Stimulated activated CD4-positive, alpha-beta T cell treated with anti-CD3 and anti-CD28 coated beads, Interleukin-12 subunit alpha, Interleukin-12 subunit beta, amount 100 ng/mL, for 24 hours (primary cell): ENCODE measurements around the gene P2RX1.

Source experiments
- DNase-seq, 2 experiments: peaks; one replicate each; pipeline ENCODE4 v3.0.0-alpha.2; 2020; ENCODE audit warnings: low read depth in 2 of 2

P2RX1 gene

DNA sequence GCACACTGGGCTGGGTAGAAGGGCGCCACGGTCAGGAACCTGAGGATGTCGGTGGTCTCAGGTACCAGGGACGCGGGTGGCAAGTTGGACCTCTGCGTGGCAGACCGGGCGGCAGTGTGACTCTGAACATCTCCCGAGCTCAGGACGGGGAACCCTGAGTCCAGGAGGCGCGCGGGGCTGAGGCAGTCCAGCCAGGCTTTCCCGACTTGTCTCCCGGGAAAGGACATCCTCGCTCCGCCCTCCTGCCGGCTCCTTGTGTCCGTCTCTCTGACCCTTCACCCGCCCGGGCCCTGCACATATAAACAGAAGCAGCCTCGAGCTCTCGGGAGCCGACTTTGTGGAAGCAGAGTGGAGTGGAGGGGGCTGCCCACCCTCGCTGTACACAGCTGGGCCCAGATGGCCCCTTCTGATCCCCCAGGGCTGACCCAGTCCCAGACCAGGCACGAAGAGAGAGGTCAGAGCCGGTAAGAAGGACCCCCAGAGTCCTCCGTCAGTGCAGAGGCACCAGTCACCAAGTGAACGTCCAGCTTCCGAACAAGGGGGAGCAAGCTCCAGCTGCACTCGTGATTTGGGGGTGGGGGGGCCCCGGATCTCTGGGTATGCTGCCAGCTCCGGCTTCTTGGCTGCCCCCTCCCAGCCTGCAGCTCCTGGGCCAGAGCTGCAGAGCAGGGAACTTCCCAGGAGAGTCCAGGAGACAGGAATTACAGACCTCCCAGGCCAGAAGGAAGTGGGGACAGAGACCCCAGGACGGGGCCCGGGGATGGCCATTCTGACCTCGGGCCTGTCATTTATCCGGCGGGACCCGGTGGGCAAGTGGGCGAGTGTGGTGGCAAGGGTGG is 8.5 kb upstream of the P2RX1 start:
- DNase-seq: no peak

DNA sequence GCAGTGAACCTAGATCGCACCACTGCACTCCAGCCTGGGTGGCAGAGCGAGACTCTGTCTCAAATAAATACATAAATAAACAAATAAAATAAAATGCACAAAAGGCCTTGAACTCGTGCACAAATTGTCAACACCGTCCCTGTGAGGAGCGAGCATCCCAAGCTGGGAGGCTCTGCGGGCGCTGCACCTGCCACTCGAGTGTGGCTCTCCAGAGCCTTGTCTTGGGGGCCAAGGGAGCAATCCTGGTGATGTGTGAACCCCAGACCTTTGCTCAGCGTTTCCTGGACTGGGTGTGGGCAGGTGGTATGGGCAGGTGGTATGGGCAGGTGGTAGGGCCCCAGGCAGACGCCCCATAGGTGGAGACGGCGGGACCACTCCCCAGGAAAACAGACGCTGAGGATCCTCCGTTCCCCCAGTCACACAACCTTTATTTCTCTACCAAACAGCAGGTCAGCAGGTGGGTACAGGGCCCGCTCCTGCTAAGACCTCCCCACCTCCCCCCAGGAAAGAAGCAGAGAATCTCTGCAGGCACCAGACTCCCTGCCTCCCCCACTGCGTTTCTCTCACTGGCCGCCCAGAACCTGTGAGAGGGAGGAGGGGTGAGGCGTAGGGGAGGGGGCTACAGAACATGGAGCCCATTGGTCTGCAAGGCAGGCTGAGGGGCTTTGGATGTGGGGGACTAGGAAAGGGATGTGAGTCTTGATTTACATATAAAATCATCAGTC is 7.4 kb upstream of the P2RX1 start:
- no peak for DNase-seq

GRCh38 chr17:3922765-3923164 is 6.5 kb upstream of the P2RX1 start:
- no peak for DNase-seq

DNA sequence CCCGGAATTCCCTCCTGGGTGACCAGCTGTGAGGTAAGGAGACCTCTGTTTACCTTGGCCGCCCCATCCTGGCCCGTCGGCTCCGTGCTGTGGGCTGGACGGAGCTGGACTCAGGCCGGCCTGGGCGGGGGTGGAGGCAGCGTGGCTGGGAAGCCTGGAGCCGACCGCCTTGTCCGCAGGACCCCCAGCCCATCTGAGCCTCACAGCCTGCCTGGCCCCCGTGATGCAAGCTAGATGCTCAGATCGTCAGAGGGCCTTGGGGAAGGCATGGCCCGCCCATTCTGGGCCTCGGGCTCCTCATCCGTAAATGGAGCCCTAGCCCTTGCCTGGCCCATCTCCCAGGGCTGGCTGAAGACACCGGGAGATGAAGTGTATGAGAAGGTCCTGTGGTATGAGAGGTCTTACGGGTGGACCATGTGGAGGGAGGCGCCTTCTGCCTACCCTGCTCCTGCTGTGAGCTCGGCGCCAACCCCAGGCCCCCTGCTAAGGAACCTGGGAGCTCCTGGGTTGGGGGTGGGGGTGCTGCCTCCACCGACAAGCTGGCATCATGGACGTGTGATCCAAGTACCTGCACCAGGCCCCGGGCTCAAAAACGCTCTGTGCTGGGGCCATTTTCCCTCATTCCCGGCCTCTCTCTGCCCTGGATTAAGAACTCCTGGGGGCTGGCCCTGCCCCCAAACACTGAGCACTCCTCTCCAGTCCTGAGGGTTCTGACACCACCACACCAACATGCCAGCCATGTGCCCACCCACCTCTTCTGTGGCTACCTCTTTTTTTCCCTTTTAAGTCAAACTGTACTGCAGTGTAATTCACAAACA is 5.4 kb upstream of the P2RX1 start:
- no peak for DNase-seq

DNA sequence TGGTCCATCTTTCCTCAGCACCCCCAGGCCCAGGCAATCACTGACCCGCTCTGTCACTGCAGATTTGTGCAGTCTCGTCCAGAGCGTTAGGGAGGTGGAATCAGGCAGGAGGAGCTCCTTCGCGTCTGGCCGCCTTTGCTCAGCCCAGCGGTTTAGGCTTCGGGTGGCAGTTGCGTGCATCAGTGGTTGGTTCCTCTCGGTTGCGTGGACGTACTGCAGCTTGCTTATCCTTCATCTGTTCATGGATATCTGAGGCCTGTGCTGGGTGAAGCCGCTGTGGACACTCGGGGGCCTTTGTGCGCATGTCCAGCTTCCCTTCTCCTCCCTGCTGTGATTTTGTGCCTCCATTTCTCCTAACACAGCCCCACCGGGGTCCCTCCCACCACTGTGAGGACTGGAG is 4.7 kb upstream of the P2RX1 start:
- DNase-seq: no peak

- no peak for DNase-seq
These were observed 2.9 kb upstream of the P2RX1 start for GRCh38 chr17:3919123-3919624.

DNA sequence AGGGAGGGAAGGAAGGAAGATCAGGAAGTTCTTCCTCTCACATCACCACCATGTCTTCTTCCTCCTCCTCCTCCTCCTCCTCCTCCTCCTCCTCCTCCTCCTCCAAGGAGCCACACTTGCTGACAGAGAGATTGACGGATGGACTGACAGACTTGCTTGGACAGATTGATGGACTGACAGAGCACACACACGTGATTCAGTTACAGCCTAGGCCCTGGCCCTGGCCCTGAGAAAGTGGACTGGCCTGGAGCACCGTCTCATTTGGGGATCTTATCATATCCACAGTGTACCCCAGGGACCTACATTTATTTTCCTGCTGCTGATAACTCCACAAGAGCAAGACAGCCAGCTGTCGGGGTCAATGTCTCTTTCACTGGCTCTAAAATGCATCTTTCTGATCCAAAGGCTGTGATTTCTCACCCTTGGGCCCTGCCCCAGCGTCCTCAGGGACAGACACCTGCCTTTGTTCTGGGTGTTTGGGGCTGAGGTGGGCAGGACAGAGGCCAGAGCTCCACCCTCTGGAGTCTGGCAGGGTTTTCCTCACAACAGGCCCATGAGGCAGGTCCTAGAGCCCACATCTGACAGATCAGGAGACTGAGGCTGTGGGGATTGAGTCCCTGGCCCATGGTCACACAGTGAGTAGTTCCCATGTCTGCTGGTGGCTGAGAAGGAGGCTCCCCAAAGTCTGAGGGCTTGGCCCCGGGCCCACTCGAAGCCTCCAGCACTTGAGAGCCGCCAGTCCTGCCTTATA is 2.3 kb upstream of the P2RX1 start:
- no peak for DNase-seq

DNA sequence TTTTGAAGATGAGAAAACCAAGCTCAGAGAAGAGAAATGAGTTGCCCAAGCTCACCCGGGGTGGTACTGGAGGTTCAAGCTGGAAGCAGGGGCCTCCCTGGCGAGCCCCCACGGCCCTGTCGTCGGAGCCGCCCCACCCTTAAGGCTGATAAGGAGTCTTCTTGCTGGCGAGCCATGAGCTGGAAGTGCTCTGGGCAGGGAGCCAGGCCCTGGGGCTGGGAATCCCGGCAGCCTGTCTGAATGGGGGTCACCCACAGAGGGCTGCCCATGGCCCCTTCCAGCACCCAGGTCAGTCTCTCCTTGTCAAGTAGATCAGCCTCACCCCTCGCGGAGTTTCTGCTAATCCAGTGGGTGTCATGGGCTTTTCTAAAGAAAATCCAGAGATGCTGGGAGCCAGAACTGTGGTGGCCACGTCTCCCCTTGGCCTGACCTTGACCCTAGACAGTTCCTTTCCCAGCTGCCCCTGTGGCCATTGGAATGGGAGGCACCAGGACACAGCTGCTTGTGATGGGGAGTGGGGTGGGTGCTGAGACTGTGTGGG is 1.2 kb upstream of the P2RX1 start:
- no peak for DNase-seq

DNA sequence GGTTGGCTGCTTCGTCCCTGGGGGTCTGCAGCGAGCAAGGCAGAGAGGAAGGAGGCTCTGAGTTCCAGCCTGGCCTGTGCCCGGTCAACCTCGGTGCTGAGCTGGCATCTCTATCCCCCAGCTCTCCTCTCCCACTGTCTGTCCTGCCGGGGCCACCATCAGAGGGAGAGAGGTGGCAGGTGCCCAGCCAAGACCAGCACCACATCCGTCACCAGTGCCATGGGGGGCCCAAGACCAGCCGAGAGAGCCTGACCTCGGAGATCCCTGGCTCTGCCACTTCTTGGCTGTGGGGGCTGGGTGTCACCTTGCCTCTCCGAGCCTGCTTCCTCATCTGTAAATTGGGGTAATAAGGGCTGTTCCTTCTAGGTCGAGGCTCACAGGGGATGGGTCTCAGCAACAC is 560 bp upstream of the P2RX1 start:
- DNase-seq: no peak

DNA sequence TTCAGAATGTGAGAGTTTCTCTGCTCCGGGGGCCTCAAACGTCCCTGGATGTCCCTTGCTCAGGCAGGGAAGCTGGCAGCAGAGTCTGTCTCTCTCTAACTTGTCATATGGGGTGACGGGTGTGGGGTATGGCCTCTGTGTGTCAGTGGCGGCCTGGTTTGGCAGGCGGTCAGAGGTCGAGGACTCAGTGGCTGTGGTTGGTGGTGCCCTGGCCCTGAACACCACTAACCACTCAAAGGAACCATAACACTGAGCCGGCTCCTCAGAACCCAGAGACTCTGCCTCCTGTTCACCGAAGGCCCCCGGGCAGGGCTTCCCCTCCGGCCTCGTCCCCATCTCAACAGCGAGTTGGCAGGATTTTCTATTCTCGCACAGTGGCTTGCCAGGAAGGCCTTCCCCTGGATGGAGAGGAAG is 677 bp downstream of the P2RX1 start:
- DNase-seq: no peak

DNA sequence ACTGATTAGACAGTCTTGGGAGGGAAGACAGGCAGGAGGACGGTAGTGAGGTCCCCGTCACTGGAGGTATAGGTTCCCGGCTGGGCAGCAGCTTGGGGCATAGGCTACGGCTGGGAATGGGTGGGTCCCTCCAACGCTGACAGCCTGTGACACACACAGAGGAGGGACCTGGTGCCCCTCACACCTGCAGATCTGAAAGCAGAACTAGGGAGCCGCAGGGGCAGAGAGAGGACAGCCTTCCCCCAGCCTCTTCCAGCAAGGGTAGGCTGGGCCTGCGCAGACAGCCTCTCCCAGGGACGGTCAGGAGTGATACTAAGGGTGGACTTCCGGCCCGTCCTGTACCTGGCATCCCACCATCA is 2.0 kb downstream of the P2RX1 start:
- DNase-seq: no peak

GRCh38 chr17:3913531-3914311 is 2.5 kb downstream of the P2RX1 start:
- DNase-seq: peak; percentile 55 to 76

- no peak for DNase-seq
These were observed 3.4 kb downstream of the P2RX1 start for GRCh38 chr17:3912827-3913226.

DNA sequence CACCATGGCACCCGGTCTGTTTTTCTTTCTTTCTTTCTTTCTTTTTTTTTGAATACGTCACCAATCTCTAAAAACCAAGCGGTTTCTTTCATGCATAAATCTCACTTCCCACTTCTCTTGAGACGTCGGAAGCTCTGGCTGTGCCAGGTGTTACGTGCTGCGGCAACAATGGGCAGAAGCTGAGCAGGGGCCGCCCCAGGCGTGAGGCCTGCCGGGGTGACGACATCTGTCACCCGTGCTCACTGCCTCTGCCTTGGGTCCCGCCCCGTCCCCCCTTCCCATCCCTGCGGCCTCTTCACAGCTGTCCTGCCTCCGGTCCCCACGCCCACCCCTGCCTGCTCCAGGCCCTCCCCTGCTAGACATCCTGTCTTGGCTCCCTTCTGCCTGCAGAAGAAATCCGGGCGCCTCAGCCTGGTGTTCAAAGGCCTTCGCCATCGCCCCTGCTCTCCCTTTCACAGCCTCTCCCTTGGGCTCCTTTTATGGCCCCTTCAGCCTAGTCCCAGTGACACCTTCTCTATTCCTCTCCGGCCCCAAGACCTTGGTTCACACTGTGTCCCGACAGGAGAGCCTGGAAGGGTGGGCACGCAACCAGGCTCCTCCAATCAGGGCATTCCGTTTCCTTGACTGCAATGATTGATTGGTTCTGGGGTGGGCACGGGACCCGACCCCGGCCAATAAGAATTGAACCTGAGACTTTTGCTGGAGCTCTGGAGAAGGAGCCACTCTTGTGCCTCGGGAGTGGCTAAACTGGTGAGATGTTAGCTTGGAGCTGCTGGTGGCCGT is 4.8 kb downstream of the P2RX1 start:
- DNase-seq: peak; percentile 45 to 65

DNA sequence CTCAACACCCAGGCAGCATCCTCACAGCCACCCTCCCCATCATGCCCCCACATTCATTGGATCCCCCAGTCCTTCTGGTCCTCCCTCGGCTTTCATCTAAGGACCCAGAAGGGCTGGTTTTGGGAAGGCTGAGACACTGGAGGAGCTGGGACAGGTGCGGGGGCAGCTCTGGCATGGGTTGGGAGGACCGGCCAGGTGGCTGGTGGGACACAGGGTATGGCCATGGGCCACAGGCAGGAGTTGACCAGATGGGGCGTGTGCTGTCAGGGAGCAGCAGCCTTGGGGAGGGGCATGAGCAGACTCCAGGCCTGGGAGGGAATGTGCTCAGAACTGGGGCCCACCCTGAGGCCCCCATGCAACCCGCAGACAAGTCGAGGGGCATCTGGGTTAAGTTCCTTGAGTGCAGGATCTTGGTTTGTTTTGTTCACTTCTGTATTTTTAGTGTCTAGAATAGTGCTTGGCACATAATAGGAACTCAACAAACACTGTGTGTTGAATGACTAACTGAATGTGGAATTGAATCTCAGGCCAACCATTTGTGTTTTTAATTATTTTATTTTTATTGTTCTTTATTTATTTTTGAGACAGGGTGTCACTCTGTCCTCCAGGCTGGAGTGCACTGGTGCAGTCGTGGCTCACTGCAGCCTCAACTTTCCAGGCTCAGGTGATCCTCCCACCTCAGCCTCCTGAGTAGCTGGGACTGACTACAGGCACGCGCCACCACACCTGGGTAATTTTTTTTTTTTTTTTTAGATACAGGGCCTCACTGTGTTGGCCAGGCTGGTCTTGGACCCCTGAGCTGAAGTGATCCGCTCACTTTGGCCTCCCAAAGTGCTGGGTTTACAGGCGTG is 5.6 kb downstream of the P2RX1 start:
- DNase-seq: no peak

- DNase-seq: no peak
These were observed 7.0 kb downstream of the P2RX1 start for GRCh38 chr17:3909257-3909656.

DNA sequence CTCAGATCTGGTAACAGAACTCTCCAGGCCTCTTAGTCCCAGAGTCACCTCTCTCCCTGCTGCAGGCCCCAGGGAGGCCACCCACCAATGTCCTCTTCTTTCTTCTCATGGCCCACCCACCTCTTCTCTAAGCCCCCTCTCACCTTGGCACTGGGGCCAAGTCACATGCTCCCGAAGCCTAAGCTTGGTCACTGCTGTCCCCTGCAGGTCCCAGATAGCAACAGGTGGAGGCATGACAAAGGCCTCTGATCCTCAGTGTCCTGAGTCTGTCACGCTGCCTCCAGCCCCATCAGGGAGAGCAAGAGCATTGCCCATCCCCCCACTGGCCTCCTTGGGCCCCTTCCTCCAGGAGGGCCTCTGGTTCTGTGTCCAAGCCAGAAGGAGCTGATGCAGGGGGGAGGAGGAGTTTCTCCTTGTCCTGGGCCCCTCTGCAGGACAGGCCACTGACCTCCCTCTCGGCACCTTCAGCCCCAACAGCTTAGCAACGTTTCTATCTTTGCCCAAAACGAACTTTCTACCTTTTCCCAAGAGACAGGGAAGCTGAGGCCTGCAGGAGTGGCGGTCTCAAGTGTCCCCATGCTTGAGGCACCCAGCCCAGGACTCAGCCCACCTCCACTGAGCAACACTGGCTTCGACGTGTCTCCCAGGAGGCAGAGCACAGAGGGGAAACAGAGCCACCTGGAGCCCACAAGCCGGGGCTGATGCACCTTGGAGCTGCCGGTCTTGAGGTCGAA is 8.6 kb downstream of the P2RX1 start:
- DNase-seq: no peak

GRCh38 chr17:3906881-3907280 is 9.4 kb downstream of the P2RX1 start:
- DNase-seq: no peak
